Small intestine (tissue), 7 donors: Measurements from ENCODE around the gene ALDH1A1. TPM values are rescaled to one million over a fixed set of nuclear protein-coding genes. Genes with fewer than 3 reads are reported as not detected.

Experiments used
- DNase-seq, 2 donors: peaks; one replicate each; pipeline versions ENCODE4 v3.0.0 to v3.0.0-alpha.2; 2013
- FAIRE-seq: peaks from 2 replicates; lab custom pipeline; 2012; peaks lifted over from hg19 to GRCh38; lab: Jason Lieb, UNC
- H3K27ac ChIP-seq, 3 donors: one replicate each; pipeline ENCODE4 v1.5.1; 2013; ENCODE audit warnings: low read length in 2 of 3, mild to moderate bottlenecking in 2 of 3, control low read depth in 1 of 3, inconsistent platforms in 1 of 3, low read depth in 1 of 3, moderate library complexity in 1 of 3
- H3K27me3 ChIP-seq, 3 donors: one replicate each; pipeline ENCODE4 v1.6.1; 2013; ENCODE audit warnings: low read length in 3 of 3, inconsistent platforms in 1 of 3; ENCODE audit not compliant: control insufficient read depth in 3 of 3, insufficient read depth in 3 of 3
- H3K36me3 ChIP-seq, 3 donors: one replicate each; pipeline ENCODE4 v1.6.1; 2013; ENCODE audit warnings: low read length in 3 of 3, inconsistent platforms in 1 of 3, low read depth in 1 of 3, mild to moderate bottlenecking in 1 of 3, moderate library complexity in 1 of 3; ENCODE audit not compliant: control insufficient read depth in 3 of 3, insufficient read depth in 2 of 3
- H3K4me1 ChIP-seq, 3 donors: one replicate each; pipeline ENCODE4 v1.6.1; 2013; ENCODE audit warnings: low read length in 2 of 3, inconsistent platforms in 1 of 3, low read depth in 1 of 3, mild to moderate bottlenecking in 1 of 3, moderate library complexity in 1 of 3; ENCODE audit not compliant: control insufficient read depth in 3 of 3, insufficient read depth in 2 of 3
- H3K4me3 ChIP-seq, 3 donors: one replicate each; pipeline ENCODE4 v1.5.1; 2013; ENCODE audit warnings: low read length in 3 of 3, control low read depth in 1 of 3, inconsistent platforms in 1 of 3, low read depth in 1 of 3, mild to moderate bottlenecking in 1 of 3, moderate library complexity in 1 of 3
- H3K9me3 ChIP-seq, 2 donors: one replicate each; pipeline ENCODE4 v1.6.1; 2013; ENCODE audit warnings: low read depth in 1 of 2, low read length in 1 of 2; ENCODE audit not compliant: control insufficient read depth in 2 of 2, insufficient read depth in 1 of 2
- WGBS, 3 donors: extraction: QIAGEN DNeasy Blood & Tissue Kit; methylation state at CpG; one replicate each; pipeline ENCODE4 v1.1.7; 2013; 5-methylcytosine and 5-hydroxymethylcytosine counted together
- polyA plus RNA-seq, 4 donors: library from polyadenylated mRNA; stranded (reverse) in 3 of 4; unstranded in 1 of 4; fragments of 200-250 nt in 3 of 4; fragments of 120-200 nt in 1 of 4; gene quantifications; one replicate each; pipeline versions ENCODE4 v1.2.1 to v1.2.3, GENCODE V29; 2013
- donor health status: healthy with polysubstance abuse.
- donor health status: control.
- donor health status: control.
- donor health status: Bipolar disorder and iron deficiency.
- donor health status: healthy.

ALDH1A1 gene
- polyA plus RNA-seq, 4 donors = 181 to 828 (median 255) TPM

DNA sequence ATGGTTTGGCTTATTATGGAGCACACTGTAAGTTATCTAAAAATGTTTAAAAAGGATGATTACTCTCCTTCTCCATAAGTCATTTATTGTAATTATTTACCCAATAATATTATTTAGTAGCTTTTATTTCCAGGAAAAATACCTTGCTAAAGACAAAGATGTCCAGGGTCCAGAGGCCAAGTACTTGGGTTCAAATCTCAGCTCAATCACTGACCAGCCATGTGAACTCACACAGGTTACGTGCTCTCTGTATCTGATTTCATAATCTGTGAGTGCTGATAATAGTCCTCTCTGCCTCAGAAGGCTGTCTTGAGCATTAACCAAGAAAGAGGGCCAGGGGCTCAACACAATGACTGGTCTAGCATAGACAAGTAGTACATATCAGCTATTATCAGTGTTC, 27.0 kb downstream of the ALDH1A1 start:
- DNase-seq (no peak), FAIRE-seq (no peak)
- Histone ChIP-seq H3K27ac (no peak overlapping the region), H3K27me3 (no peaks in the 10 kb centered on the region), H3K9me3 (no peaks in the 10 kb centered on the region), H3K4me1 (peaks cover 0 to 3% (median 0%) of the 10 kb centered on the region in 3 donors), H3K36me3 (peaks cover 0 to 16% (median 7%) of the 10 kb centered on the region in 3 donors), H3K4me3 (no peak overlapping the region)
- WGBS, 3 donors = 47 to 75% (median 48%) methylated on average over 1 of the region's 1 CpG

DNA sequence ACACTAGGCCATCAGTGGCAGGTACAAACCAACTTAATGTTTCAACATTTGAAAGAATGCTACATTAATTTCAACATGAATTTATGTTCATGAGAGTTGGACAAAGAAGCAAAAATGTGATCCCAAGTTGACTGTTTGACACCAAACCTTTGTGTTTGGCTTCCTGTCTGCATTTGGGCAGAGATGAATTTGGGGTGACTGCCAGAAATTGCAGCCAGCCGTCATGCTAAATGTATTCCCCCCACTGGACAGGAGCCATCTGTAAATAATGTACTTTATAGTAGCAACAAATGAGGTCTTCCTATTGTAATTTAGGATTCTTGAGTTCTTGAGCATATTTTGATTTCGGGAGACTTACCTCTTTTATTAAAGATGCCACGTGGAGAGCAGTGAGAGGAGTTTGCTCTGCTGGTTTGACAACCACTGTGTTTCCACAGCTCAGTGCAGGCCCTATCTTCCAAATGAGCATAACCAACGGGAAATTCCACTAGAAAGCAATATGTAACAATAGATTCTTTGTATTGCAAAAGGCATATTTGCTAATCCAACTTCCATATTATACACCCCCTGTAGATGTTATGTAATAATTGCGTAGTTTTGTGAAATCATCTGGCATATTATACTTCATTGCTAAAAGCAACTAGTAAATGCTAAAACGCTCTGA, 27.6 kb downstream of the ALDH1A1 start:
- WGBS, 3 donors = 46 to 63% (median 62%) methylated on average over 6 of the region's 6 CpGs
- peaks cover 0 to 16% (median 6%) of the 10 kb centered on the region in 3 donors for H3K36me3 ChIP-seq

DNA sequence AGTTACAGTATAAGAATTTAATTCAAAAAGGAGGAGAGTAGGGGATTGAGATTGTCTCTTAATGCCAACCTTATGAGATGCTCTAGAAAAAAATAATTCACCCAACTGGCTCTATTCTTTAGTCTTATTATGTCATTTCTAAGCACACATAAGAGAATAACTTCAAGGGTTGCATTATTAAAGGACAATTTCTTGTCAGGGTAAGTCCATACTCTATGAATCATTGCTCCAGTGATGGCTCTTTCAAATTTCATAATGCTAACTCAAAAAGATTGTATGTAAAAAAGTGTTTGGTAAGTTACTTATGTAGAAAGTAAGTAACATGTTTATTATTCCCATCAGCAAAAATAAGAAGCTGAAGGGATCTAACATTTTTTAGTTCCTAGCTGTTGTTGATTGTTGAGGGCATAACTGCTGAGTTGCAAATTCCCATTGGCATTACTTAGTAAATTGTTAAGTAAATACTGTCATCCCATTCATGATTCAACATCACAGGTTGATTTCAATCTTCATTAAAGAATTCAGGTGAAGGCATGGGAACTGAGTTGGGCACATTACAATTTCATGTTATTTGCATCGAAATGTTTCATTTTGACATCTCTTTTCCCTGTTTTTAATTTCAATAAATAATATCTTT, 28.6 kb downstream of the ALDH1A1 start:
- H3K36me3 ChIP-seq = peaks cover 0 to 15% (median 6%) of the 10 kb centered on the region in 3 donors
- DNase-seq (no peak), FAIRE-seq (no peak)
- 86 to 91% (median 90%) methylated on average over 1 of the region's 1 CpG for WGBS, 3 donors
- peaks cover 0 to 3% (median 0%) of the 10 kb centered on the region in 3 donors for H3K4me1 ChIP-seq
- H3K27ac ChIP-seq = no peak overlapping the region
- no peak overlapping the region for H3K4me3 ChIP-seq
- no peaks in the 10 kb centered on the region for H3K27me3 ChIP-seq
- H3K9me3 ChIP-seq = no peaks in the 10 kb centered on the region

More for the DNA sequence above, 27.6 kb downstream of the ALDH1A1 start:
- Histone ChIP-seq H3K27ac (no peak overlapping the region), H3K9me3 (no peaks in the 10 kb centered on the region), H3K4me1 (peaks cover 0 to 3% (median 0%) of the 10 kb centered on the region in 3 donors), H3K4me3 (no peak overlapping the region), H3K27me3 (no peaks in the 10 kb centered on the region)
- FAIRE-seq (no peak), DNase-seq (no peak)

DNA sequence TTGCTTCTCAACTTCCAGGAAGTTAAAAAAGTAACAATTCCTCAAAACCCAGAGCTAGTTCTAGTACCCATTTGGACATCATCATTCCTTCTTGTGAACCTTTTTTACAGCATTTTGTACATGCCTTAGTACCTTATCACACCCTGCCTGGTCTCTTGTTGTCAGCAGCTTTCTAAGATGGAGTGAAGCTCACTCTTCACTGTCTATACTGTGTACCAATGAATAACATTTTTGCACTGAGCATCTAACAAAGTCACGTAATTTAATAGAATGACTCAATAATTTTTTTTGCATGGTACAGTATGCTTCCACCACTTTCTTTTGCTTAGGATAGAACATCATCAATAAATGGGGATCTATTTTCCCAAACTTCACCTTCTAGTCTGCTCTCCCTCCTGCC, 29.8 kb downstream of the ALDH1A1 start:
- Histone ChIP-seq H3K27ac (no peak overlapping the region), H3K36me3 (peaks cover 0 to 15% (median 6%) of the 10 kb centered on the region in 3 donors), H3K9me3 (no peaks in the 10 kb centered on the region), H3K4me3 (no peak overlapping the region), H3K4me1 (peaks cover 0 to 3% (median 0%) of the 10 kb centered on the region in 3 donors), H3K27me3 (no peaks in the 10 kb centered on the region)
- DNase-seq (no peak), FAIRE-seq (no peak)
- WGBS, 3 donors = 86 to 92% (median 89%) methylated on average over 1 of the region's 1 CpG

DNA sequence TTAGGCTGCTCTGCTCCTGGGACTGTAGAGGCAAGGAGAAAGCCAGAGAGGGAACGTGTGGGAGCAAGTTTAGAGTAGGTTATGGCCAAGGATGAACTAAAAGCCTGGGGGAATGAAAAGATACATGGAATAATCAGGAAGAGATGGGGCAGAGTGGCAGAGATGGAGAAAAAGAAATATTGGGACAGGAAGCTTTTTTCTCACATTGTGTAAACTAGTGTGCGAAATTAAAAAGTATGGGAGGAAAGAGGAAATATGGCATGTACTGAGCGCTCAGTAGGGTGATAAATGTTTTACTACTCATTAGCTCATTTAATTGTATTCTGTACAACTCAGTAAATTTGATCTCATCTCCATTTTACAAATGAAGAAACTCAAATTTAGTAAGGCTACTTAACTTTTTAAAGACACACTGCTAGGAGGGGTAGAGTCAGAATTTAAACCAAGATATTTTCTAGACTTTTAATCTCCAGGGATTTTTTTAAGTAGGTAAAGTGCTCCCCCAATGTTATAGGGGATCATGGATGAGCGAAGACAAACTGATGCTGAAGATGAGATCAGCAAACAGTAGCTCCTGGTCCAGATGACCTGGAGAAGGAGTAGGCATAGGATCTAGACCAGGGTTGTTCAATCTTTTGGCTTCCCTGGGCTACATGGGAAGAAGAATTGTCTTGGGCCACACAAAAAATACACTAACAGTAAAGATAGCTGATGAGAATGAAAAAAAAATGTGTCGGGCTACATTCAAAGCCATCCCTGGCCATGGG, 30.8 kb downstream of the ALDH1A1 start:
- no peaks in the 10 kb centered on the region for H3K9me3 ChIP-seq
- H3K36me3 ChIP-seq = peaks cover 0 to 15% (median 4%) of the 10 kb centered on the region in 3 donors
- no peak for DNase-seq
- no peak overlapping the region for H3K27ac ChIP-seq
- no peak overlapping the region for H3K4me3 ChIP-seq
- no peak for FAIRE-seq
- no peaks in the 10 kb centered on the region for H3K27me3 ChIP-seq
- WGBS, 3 donors = 87 to 91% (median 90%) methylated on average over 5 of the region's 5 CpGs
- peaks cover 0 to 3% (median 0%) of the 10 kb centered on the region in 3 donors for H3K4me1 ChIP-seq

DNA sequence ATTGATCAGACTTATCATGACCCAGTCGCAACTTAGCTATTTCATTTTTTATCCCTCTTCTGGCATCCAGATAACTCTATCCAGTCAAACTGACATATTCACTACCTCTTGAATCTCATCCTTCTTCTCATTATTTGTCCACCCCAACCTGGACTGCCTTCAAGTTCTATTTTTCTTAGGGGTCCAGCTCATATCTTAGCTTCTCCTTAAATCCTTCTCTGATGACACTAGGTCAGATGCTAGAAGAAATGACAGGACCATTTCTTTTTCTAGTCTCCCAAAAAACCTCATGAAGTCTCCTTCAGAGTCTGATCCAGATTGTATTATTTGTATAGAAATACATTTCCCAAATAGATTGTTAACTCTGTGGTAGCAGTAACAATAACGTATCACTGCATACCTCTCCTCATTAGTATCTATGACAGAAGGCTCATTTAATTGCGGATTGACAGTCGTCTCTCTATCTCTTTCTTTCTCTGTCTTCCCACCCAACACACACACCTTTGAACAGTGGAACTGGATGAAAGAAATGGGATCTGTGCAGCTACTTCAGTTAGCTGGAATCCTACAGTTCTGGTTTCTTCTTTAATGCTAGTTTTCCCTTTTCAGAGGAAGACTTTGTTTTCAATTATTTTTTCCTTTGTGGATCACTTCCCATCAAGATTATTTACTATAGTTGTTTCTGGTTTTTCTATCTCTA, 33.5 kb downstream of the ALDH1A1 start:
- FAIRE-seq (no peak), DNase-seq (no peak)
- Histone ChIP-seq H3K9me3 (no peaks in the 10 kb centered on the region), H3K27ac (no peak overlapping the region), H3K4me1 (no peaks in the 10 kb centered on the region), H3K4me3 (no peak overlapping the region), H3K36me3 (peaks cover 0 to 19% (median 4%) of the 10 kb centered on the region in 3 donors), H3K27me3 (no peaks in the 10 kb centered on the region)
- 86 to 93% (median 91%) methylated on average over 4 of the region's 4 CpGs for WGBS, 3 donors

DNA sequence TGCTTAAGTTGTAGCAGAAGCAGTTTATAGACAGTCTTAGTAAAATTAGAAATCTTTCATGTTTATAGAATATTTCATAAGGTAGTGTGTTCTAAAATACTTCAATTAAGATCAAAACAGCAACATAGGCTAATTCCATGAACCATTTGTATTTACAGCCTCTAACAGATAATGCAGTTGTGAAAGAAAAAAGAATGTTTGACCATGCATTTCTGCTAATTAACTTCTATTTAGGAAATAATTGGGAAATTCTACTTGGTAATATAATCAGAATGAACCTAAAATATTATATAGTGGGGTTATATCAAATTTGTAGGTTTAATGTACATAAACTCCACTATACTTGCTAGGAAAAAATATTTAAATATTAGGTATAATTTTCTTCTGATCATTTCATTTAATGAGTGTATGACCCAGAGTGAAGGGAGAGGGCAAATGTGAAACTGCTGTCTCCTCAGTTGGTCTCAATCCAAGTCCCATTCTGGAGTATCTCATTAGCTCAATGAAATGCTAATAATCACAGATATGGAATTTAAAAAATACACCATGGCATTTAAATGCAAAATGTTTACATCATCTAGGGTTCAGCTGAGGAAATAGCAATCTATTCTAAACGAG, 34.9 kb downstream of the ALDH1A1 start:
- Histone ChIP-seq H3K9me3 (no peaks in the 10 kb centered on the region), H3K4me1 (no peaks in the 10 kb centered on the region), H3K36me3 (peaks cover 0 to 15% (median 4%) of the 10 kb centered on the region in 3 donors), H3K27ac (no peak overlapping the region), H3K4me3 (no peak overlapping the region), H3K27me3 (no peaks in the 10 kb centered on the region)
- DNase-seq (no peak), FAIRE-seq (no peak)
- 47 to 50% (median 47%) methylated on average over 1 of the region's 1 CpG for WGBS, 3 donors
